OCI-M2 (cell line): ENCODE results near the gene MUC4.
"Not testable (repeated sequence)": the region's sequence is repeated elsewhere in the genome, so short reads cannot be mapped to it uniquely, and the experiment has no call there.

ENCODE experiments used
- DNase-seq: peaks from one replicate; lab custom pipeline; 2025; ENCODE audit not compliant: unreplicated experiment; lab: John Stamatoyannopoulos, UW

Gene MUC4

GRCh38 chr3:195785781-195786405 is 25.8 kb downstream of the MUC4 start:
- not testable (repeated sequence) for DNase-seq

- not testable (repeated sequence) for DNase-seq
Observed at GRCh38 chr3:195784031-195784430, 27.7 kb downstream of the MUC4 start.

GRCh38 chr3:195781236-195781635 is 30.5 kb downstream of the MUC4 start:
- not testable (repeated sequence) for DNase-seq

- DNase-seq, result no peak
Observed at GRCh38 chr3:195777975-195778374, 33.8 kb downstream of the MUC4 start.

GRCh38 chr3:195774917-195775316 is 36.8 kb downstream of the MUC4 start:
- no peak for DNase-seq

GRCh38 chr3:195773956-195774537 is 37.7 kb downstream of the MUC4 start:
- DNase-seq, result no peak

- DNase-seq, result no peak
Observed at GRCh38 chr3:195771646-195772300, 40.0 kb downstream of the MUC4 start.

GRCh38 chr3:195770841-195771645 is 40.7 kb downstream of the MUC4 start:
- DNase-seq, result not testable (repeated sequence)

GRCh38 chr3:195770081-195770840 is 41.5 kb downstream of the MUC4 start:
- DNase-seq, result no peak

GRCh38 chr3:195769551-195769950 is 42.2 kb downstream of the MUC4 start:
- no peak for DNase-seq

- no peak for DNase-seq
Observed at GRCh38 chr3:195768831-195769303, 42.9 kb downstream of the MUC4 start.

GRCh38 chr3:195768414-195768813 is 43.3 kb downstream of the MUC4 start:
- DNase-seq, result no peak

GRCh38 chr3:195767792-195768191 is 43.9 kb downstream of the MUC4 start:
- DNase-seq, result no peak

GRCh38 chr3:195766671-195767070 is 45.1 kb downstream of the MUC4 start:
- DNase-seq, result no peak

- no peak for DNase-seq
Observed at GRCh38 chr3:195764961-195765706, 46.6 kb downstream of the MUC4 start.

GRCh38 chr3:195763843-195764825 is 47.6 kb downstream of the MUC4 start:
- no peak for DNase-seq

- no peak for DNase-seq
Observed at GRCh38 chr3:195763076-195763830, 48.5 kb downstream of the MUC4 start.

GRCh38 chr3:195762611-195763010 is 49.1 kb downstream of the MUC4 start:
- no peak for DNase-seq
